ENCODE results near the gene MEI1. TPM values are rescaled to one million over a fixed set of nuclear protein-coding genes. Genes with fewer than 3 reads are reported as not detected.
A peak's percentile ranks its signal among the peaks of the same experiment; 100 is the strongest.

MEI1 gene
- total RNA-seq, 1 donor from 2014 or later, result 0.16 TPM

GRCh38 chr22:41690476-41690875, 8.8 kb upstream of the MEI1 start:
- DNase-seq (ENCODE audit: low read depth, low spot score), result no peak
- Mint-ChIP-seq H3K4me1 (peaks cover 21% of the 10 kb centered on the region), H3K9me3 (no peaks in the 10 kb centered on the region), H3K4me3 (peak overlapping the region; percentile 58), H3K27ac (ENCODE audit: unreplicated experiment) (no peak overlapping the region), H3K36me3 (ENCODE audit: low read depth) (no peaks in the 10 kb centered on the region), H3K27me3 (ENCODE audit: low read depth) (no peaks in the 10 kb centered on the region)
- TF ChIP-seq CTCF (conservative IDR thresholded peaks at IDR 0.05), result no peak

- Mint-ChIP-seq H3K27ac (ENCODE audit: unreplicated experiment) (no peak overlapping the region), H3K36me3 (ENCODE audit: low read depth) (no peaks in the 10 kb centered on the region), H3K9me3 (no peaks in the 10 kb centered on the region), H3K4me3 (no peak overlapping the region), H3K4me1 (peaks cover 10% of the 10 kb centered on the region), H3K27me3 (ENCODE audit: low read depth) (no peaks in the 10 kb centered on the region)
- no peak for TF ChIP-seq CTCF (conservative IDR thresholded peaks at IDR 0.05)
- no peak for DNase-seq (ENCODE audit: low read depth, low spot score)
Measured at GRCh38 chr22:41695211-41695610, 4.1 kb upstream of the MEI1 start.

GRCh38 chr22:41696703-41697102, 2.6 kb upstream of the MEI1 start:
- TF ChIP-seq CTCF (conservative IDR thresholded peaks at IDR 0.05), result no peak
- no peaks in the 10 kb centered on the region for H3K36me3 Mint-ChIP-seq (ENCODE audit: low read depth)
- H3K9me3 Mint-ChIP-seq, result no peaks in the 10 kb centered on the region
- no peak for DNase-seq (ENCODE audit: low read depth, low spot score)
- peak overlapping the region; percentile 87 for H3K27ac Mint-ChIP-seq (ENCODE audit: unreplicated experiment)
- peaks cover 10% of the 10 kb centered on the region for H3K4me1 Mint-ChIP-seq
- peak overlapping the region; percentile 56 for H3K4me3 Mint-ChIP-seq
- no peaks in the 10 kb centered on the region for H3K27me3 Mint-ChIP-seq (ENCODE audit: low read depth)

- H3K4me3 Mint-ChIP-seq, result peak overlapping the region; percentile 56
- peaks cover 10% of the 10 kb centered on the region for H3K4me1 Mint-ChIP-seq
- peak overlapping the region; percentile 87 for H3K27ac Mint-ChIP-seq (ENCODE audit: unreplicated experiment)
- H3K36me3 Mint-ChIP-seq (ENCODE audit: low read depth), result no peaks in the 10 kb centered on the region
- peak; percentile 100 for DNase-seq (ENCODE audit: low read depth, low spot score)
- no peaks in the 10 kb centered on the region for H3K9me3 Mint-ChIP-seq
- peak; percentile 100 for TF ChIP-seq CTCF (conservative IDR thresholded peaks at IDR 0.05)
- H3K27me3 Mint-ChIP-seq (ENCODE audit: low read depth), result no peaks in the 10 kb centered on the region
Measured at GRCh38 chr22:41697126-41697775, 2.1 kb upstream of the MEI1 start.

GRCh38 chr22:41700108-41700364, 733 bp downstream of the MEI1 start:
- Mint-ChIP-seq H3K9me3 (no peaks in the 10 kb centered on the region), H3K4me1 (peaks cover 10% of the 10 kb centered on the region), H3K27me3 (ENCODE audit: low read depth) (no peaks in the 10 kb centered on the region), H3K27ac (ENCODE audit: unreplicated experiment) (no peak overlapping the region), H3K36me3 (ENCODE audit: low read depth) (no peaks in the 10 kb centered on the region), H3K4me3 (no peak overlapping the region)
- no peak for TF ChIP-seq CTCF (conservative IDR thresholded peaks at IDR 0.05)
- no peak for DNase-seq (ENCODE audit: low read depth, low spot score)
